Liver (tissue), 9 donors: ENCODE results near the gene CACNB1. TPM values are rescaled to one million over a fixed set of nuclear protein-coding genes. Genes with fewer than 3 reads are reported as not detected.

Experiments
- DNase-seq: peaks from one replicate; pipeline ENCODE4 v3.0.0-alpha.2; 2017; ENCODE audit warnings: low spot score
- H3K27ac ChIP-seq, 2 donors: one replicate each; pipeline ENCODE4 v1.7.0; 2013; ENCODE audit warnings: inconsistent platforms in 2 of 2, low read length in 2 of 2, control low read depth in 1 of 2, low read depth in 1 of 2, mild to moderate bottlenecking in 1 of 2
- H3K27me3 ChIP-seq, 4 donors: one replicate each; pipeline versions ENCODE4 v1.6.1 to v1.7.0; 2013; ENCODE audit warnings: low read length in 3 of 4, inconsistent platforms in 1 of 4, mild to moderate bottlenecking in 1 of 4, moderate library complexity in 1 of 4; ENCODE audit not compliant: control insufficient read depth in 4 of 4, insufficient read depth in 4 of 4
- H3K36me3 ChIP-seq, 4 donors: one replicate each; pipeline versions ENCODE4 v1.6.1 to v1.7.0; 2013; ENCODE audit warnings: low read length in 3 of 4, mild to moderate bottlenecking in 3 of 4, low read depth in 1 of 4, moderate library complexity in 1 of 4; ENCODE audit not compliant: control insufficient read depth in 4 of 4, insufficient read depth in 3 of 4
- H3K4me1 ChIP-seq, 4 donors: one replicate each; pipeline versions ENCODE4 v1.6.1 to v1.7.0; 2013; ENCODE audit warnings: low read length in 3 of 4, mild to moderate bottlenecking in 3 of 4, moderate library complexity in 1 of 4; ENCODE audit not compliant: control insufficient read depth in 4 of 4, insufficient read depth in 4 of 4
- H3K4me3 ChIP-seq, 3 donors: one replicate each; pipeline versions ENCODE4 v1.6.1 to v1.7.0; 2013; ENCODE audit warnings: low read length in 3 of 3, control low read depth in 1 of 3, low read depth in 1 of 3, mild to moderate bottlenecking in 1 of 3
- H3K9ac ChIP-seq, 2 donors: one replicate each; pipeline ENCODE4 v1.7.0; 2013; ENCODE audit warnings: low read length in 2 of 2, mild to moderate bottlenecking in 2 of 2, moderate library complexity in 2 of 2, control low read depth in 1 of 2, low read depth in 1 of 2
- H3K9me3 ChIP-seq, 4 donors: one replicate each; pipeline versions ENCODE4 v1.6.1 to v1.7.0; 2013; ENCODE audit warnings: low read length in 3 of 4; ENCODE audit not compliant: control insufficient read depth in 4 of 4
- ATF3 ChIP-seq: IDR thresholded peaks from 2 replicates; pipeline ENCODE4 v1.6.1; 2016; ENCODE audit warnings: antibody characterized with exemption
- CTCF ChIP-seq: fragments of 150-350 bp; IDR thresholded peaks from 2 replicates; pipeline ENCODE4 v1.5.1; 2017; ENCODE audit warnings: improper control_type of control experiment, low read depth, low read length; ENCODE audit not compliant: missing input control
- EGR1 ChIP-seq, 2 donors: IDR thresholded peaks; 2 replicates each; pipeline ENCODE4 v1.6.1; 2016 to 2018; ENCODE audit warnings: antibody characterized with exemption in 2 of 2, low read depth in 2 of 2
- FOXA2 ChIP-seq: IDR thresholded peaks from 2 replicates; pipeline ENCODE4 v1.6.1; 2016; ENCODE audit warnings: antibody characterized with exemption
- GABPA ChIP-seq, 2 donors: IDR thresholded peaks in 1 of 2; conservative IDR thresholded peaks in 1 of 2; 2 replicates each; pipeline ENCODE4 v1.6.1; 2016; ENCODE audit warnings: antibody characterized with exemption in 2 of 2, mild to moderate bottlenecking in 1 of 2, moderate library complexity in 1 of 2
- HNF4A ChIP-seq, 2 donors: conservative IDR thresholded peaks; 2 replicates each; pipeline ENCODE4 v1.6.1; 2016; ENCODE audit warnings: antibody characterized with exemption in 2 of 2, mild to moderate bottlenecking in 2 of 2
- HNF4G ChIP-seq: IDR thresholded peaks from 2 replicates; pipeline ENCODE4 v1.6.1; 2016; ENCODE audit warnings: antibody characterized with exemption
- JUND ChIP-seq, 2 donors: IDR thresholded peaks; 2 replicates each; pipeline ENCODE4 v1.6.1; 2016; ENCODE audit warnings: antibody characterized with exemption in 2 of 2
- NR2F2 ChIP-seq: IDR thresholded peaks from 2 replicates; pipeline ENCODE4 v1.6.1; 2016; ENCODE audit warnings: antibody characterized with exemption
- RAD21 ChIP-seq, 2 donors: IDR thresholded peaks; 2 replicates each; pipeline ENCODE4 v1.6.1; 2016; ENCODE audit warnings: antibody characterized with exemption in 2 of 2, mild to moderate bottlenecking in 2 of 2
- RXRA ChIP-seq, 2 donors: IDR thresholded peaks; 2 replicates each; pipeline ENCODE4 v1.6.1; 2017 to 2018; ENCODE audit warnings: antibody characterized with exemption in 2 of 2, mild to moderate bottlenecking in 1 of 2
- TAF1 ChIP-seq: conservative IDR thresholded peaks from 2 replicates; pipeline ENCODE4 v1.6.1; 2016; ENCODE audit warnings: antibody characterized with exemption, mild to moderate bottlenecking
- YY1 ChIP-seq: IDR thresholded peaks from 2 replicates; pipeline ENCODE4 v1.6.1; 2016; ENCODE audit warnings: antibody characterized with exemption, mild to moderate bottlenecking
- WGBS: extraction: QIAGEN DNeasy Blood & Tissue Kit; methylation state at CpG from one replicate; pipeline ENCODE4 v1.1.7; 2013; 5-methylcytosine and 5-hydroxymethylcytosine counted together
- polyA plus RNA-seq, 2 donors: library from polyadenylated mRNA; stranded (reverse) in 1 of 2; unstranded in 1 of 2; fragments of 200-250 nt in 1 of 2; fragments of >200 nt in 1 of 2; fragmentation: Nextera tagmentation in 1 of 2; extraction: Ambion mirVana in 1 of 2; gene quantifications; one replicate each; pipeline versions ENCODE4 v1.2.1 to v1.2.3, GENCODE V29; 2013 to 2015
- total RNA-seq, 2 donors: library from RNA; depleted of rRNA; stranded (reverse); fragments of >200 nt; gene quantifications; one replicate each; pipeline ENCODE4 v1.2.3, GENCODE V29; 2014
- TF ChIP-seq, protein P1 (sequence below): IDR thresholded peaks from 2 replicates; pipeline ENCODE4 v1.6.1; 2016; ENCODE audit warnings: antibody characterized with exemption, mild to moderate bottlenecking
- TF ChIP-seq, protein P2 (sequence below): IDR thresholded peaks from 2 replicates; pipeline ENCODE4 v1.6.1; 2016; ENCODE audit warnings: antibody characterized with exemption
- donor health status: healthy.
- donor health status: healthy.
- donor health status: healthy.
- donor health status: healthy.
- donor health status: healthy.

CACNB1 gene
- total and polyA plus RNA-seq, 4 donors = 0.05 to 1.3 (median 0.26) TPM

GRCh38 chr17:39175695-39176093 lies 21.8 kb downstream of the CACNB1 start:
- Histone ChIP-seq H3K4me3 (no peak overlapping the region), H3K27me3 (no peaks in the 10 kb centered on the region), H3K9ac (no peak overlapping the region), H3K27ac (no peak overlapping the region), H3K36me3 (no peaks in the 10 kb centered on the region), H3K4me1 (peaks cover 0 to 5% (median 2%) of the 10 kb centered on the region in 4 donors), H3K9me3 (no peaks in the 10 kb centered on the region)
- WGBS = 77% methylated on average over 10 of the region's 10 CpGs
- DNase-seq = no peak
- TF ChIP-seq YY1 (no peak), NR2F2 (no peak), HNF4G (no peak), GABPA (IDR thresholded peaks at IDR 0.05 in 1 of 2, conservative IDR thresholded peaks at IDR 0.05 in 1 of 2) (no peak), ATF3 (no peak), CTCF (no peak), JUND (IDR thresholded peaks at IDR 0.05) (no peak), HNF4A (conservative IDR thresholded peaks at IDR 0.05) (no peak), TAF1 (no peak)
- TF ChIP-seq, protein P1, sequence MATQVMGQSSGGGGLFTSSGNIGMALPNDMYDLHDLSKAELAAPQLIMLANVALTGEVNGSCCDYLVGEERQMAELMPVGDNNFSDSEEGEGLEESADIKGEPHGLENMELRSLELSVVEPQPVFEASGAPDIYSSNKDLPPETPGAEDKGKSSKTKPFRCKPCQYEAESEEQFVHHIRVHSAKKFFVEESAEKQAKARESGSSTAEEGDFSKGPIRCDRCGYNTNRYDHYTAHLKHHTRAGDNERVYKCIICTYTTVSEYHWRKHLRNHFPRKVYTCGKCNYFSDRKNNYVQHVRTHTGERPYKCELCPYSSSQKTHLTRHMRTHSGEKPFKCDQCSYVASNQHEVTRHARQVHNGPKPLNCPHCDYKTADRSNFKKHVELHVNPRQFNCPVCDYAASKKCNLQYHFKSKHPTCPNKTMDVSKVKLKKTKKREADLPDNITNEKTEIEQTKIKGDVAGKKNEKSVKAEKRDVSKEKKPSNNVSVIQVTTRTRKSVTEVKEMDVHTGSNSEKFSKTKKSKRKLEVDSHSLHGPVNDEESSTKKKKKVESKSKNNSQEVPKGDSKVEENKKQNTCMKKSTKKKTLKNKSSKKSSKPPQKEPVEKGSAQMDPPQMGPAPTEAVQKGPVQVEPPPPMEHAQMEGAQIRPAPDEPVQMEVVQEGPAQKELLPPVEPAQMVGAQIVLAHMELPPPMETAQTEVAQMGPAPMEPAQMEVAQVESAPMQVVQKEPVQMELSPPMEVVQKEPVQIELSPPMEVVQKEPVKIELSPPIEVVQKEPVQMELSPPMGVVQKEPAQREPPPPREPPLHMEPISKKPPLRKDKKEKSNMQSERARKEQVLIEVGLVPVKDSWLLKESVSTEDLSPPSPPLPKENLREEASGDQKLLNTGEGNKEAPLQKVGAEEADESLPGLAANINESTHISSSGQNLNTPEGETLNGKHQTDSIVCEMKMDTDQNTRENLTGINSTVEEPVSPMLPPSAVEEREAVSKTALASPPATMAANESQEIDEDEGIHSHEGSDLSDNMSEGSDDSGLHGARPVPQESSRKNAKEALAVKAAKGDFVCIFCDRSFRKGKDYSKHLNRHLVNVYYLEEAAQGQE = no peak

- Histone ChIP-seq H3K9me3 (no peaks in the 10 kb centered on the region), H3K27me3 (no peaks in the 10 kb centered on the region), H3K9ac (no peak overlapping the region), H3K36me3 (no peaks in the 10 kb centered on the region), H3K4me1 (peaks cover 0 to 5% (median 2%) of the 10 kb centered on the region in 4 donors), H3K27ac (no peak overlapping the region), H3K4me3 (no peak overlapping the region)
- WGBS = 50% methylated on average over 35 of the region's 35 CpGs
- DNase-seq = peak; percentile 78
- peak; percentile 66 for TF ChIP-seq CTCF
- no peak for TF ChIP-seq YY1
- peak; percentile 64 to 76 for TF ChIP-seq RAD21 (IDR thresholded peaks at IDR 0.05)
- TF ChIP-seq TAF1 = no peak
- TF ChIP-seq HNF4A (conservative IDR thresholded peaks at IDR 0.05) = no peak
- TF ChIP-seq EGR1 (IDR thresholded peaks at IDR 0.05; ENCODE audit: low read depth in 2 of 2) = no peak
- TF ChIP-seq NR2F2 = no peak
- TF ChIP-seq, protein P2, sequence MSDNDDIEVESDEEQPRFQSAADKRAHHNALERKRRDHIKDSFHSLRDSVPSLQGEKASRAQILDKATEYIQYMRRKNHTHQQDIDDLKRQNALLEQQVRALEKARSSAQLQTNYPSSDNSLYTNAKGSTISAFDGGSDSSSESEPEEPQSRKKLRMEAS = no peak
- TF ChIP-seq ATF3 = no peak
- TF ChIP-seq FOXA2 = no peak
- no peak for TF ChIP-seq HNF4G
- no peak for TF ChIP-seq RXRA (IDR thresholded peaks at IDR 0.05)
These were observed 22.4 kb downstream of the CACNB1 start for GRCh38 chr17:39174920-39175694.
